ENCODE measurements around the gene CA10.

Gene CA10

DNA sequence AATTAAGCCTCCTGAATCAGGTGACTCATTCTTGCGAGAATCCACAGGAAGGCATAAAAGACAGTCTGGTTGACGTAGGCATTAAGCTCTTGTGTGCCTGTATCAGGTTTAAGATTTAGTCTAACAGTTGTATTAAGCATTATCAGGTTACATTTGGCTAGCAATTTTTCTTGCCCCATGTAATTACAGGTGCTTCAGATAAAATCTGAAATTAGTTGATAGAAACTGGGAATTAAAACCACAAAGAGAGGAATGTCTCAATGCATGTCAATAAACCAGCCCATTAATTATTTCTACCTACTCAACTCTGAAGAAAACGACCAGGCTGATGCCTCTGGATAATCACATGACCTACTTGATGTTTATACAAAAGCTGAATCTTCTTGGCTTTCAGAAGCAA is 217.2 kb downstream of the CA10 start:
- TF ChIP-seq, protein P1, sequence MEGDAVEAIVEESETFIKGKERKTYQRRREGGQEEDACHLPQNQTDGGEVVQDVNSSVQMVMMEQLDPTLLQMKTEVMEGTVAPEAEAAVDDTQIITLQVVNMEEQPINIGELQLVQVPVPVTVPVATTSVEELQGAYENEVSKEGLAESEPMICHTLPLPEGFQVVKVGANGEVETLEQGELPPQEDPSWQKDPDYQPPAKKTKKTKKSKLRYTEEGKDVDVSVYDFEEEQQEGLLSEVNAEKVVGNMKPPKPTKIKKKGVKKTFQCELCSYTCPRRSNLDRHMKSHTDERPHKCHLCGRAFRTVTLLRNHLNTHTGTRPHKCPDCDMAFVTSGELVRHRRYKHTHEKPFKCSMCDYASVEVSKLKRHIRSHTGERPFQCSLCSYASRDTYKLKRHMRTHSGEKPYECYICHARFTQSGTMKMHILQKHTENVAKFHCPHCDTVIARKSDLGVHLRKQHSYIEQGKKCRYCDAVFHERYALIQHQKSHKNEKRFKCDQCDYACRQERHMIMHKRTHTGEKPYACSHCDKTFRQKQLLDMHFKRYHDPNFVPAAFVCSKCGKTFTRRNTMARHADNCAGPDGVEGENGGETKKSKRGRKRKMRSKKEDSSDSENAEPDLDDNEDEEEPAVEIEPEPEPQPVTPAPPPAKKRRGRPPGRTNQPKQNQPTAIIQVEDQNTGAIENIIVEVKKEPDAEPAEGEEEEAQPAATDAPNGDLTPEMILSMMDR (IDR thresholded peaks at IDR 0.05; ENCODE audit: insufficient read depth, low read length): no peak
- no peak for TF ChIP-seq SPI1 (IDR thresholded peaks at IDR 0.05; ENCODE audit: borderline replicate concordance, low read depth)
- TF ChIP-seq, protein P2, sequence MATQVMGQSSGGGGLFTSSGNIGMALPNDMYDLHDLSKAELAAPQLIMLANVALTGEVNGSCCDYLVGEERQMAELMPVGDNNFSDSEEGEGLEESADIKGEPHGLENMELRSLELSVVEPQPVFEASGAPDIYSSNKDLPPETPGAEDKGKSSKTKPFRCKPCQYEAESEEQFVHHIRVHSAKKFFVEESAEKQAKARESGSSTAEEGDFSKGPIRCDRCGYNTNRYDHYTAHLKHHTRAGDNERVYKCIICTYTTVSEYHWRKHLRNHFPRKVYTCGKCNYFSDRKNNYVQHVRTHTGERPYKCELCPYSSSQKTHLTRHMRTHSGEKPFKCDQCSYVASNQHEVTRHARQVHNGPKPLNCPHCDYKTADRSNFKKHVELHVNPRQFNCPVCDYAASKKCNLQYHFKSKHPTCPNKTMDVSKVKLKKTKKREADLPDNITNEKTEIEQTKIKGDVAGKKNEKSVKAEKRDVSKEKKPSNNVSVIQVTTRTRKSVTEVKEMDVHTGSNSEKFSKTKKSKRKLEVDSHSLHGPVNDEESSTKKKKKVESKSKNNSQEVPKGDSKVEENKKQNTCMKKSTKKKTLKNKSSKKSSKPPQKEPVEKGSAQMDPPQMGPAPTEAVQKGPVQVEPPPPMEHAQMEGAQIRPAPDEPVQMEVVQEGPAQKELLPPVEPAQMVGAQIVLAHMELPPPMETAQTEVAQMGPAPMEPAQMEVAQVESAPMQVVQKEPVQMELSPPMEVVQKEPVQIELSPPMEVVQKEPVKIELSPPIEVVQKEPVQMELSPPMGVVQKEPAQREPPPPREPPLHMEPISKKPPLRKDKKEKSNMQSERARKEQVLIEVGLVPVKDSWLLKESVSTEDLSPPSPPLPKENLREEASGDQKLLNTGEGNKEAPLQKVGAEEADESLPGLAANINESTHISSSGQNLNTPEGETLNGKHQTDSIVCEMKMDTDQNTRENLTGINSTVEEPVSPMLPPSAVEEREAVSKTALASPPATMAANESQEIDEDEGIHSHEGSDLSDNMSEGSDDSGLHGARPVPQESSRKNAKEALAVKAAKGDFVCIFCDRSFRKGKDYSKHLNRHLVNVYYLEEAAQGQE (IDR thresholded peaks at IDR 0.05; ENCODE audit: insufficient replicate concordance, low read depth): no peak
- TF ChIP-seq GABPA (IDR thresholded peaks at IDR 0.05; ENCODE audit: low read depth): no peak
- no peak for TF ChIP-seq POLR2AphosphoS5 (IDR thresholded peaks at IDR 0.05; ENCODE audit: low read depth)
- DNase-seq (ENCODE audit: low read depth in 1 of 2, low spot score in 1 of 2): no peak
- Histone ChIP-seq H3K27ac (replicated peaks) (no peak overlapping the region), H3K27me3 (ENCODE audit: insufficient read depth, poor library complexity, severe bottlenecking) (no peaks in the 10 kb centered on the region), H3K4me3 (replicated peaks; ENCODE audit: insufficient read depth, low read length) (no peak overlapping the region)

DNA sequence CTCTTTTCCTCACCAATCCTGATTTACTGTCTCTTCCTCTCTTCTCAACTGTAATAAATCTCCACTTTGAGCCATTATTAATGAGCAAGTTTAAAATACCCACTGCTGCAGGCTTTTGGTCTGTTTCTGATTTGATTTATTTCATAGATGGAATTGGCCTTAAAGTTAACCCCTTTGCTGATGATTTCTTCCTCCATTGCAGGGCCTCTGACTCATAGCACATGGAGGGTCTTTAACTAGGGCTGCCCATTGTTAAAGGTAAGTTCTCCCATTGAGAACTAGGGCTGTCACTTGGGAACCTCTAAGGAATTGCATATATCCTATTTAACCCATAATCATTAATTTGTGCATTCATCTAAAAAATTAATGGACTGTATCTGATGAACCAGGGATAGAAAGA is 221.2 kb downstream of the CA10 start:
- TF ChIP-seq GABPA (IDR thresholded peaks at IDR 0.05; ENCODE audit: low read depth) (no peak), POLR2AphosphoS5 (IDR thresholded peaks at IDR 0.05; ENCODE audit: low read depth) (no peak), SPI1 (IDR thresholded peaks at IDR 0.05; ENCODE audit: borderline replicate concordance, low read depth) (no peak)
- TF ChIP-seq, protein P1 (IDR thresholded peaks at IDR 0.05; ENCODE audit: insufficient read depth, low read length): no peak
- no peak overlapping the region for H3K4me3 ChIP-seq (replicated peaks; ENCODE audit: insufficient read depth, low read length)
- no peak for DNase-seq (ENCODE audit: low read depth in 1 of 2, low spot score in 1 of 2)
- H3K27me3 ChIP-seq (ENCODE audit: insufficient read depth, poor library complexity, severe bottlenecking): no peaks in the 10 kb centered on the region
- no peak overlapping the region for H3K27ac ChIP-seq (replicated peaks)

DNA sequence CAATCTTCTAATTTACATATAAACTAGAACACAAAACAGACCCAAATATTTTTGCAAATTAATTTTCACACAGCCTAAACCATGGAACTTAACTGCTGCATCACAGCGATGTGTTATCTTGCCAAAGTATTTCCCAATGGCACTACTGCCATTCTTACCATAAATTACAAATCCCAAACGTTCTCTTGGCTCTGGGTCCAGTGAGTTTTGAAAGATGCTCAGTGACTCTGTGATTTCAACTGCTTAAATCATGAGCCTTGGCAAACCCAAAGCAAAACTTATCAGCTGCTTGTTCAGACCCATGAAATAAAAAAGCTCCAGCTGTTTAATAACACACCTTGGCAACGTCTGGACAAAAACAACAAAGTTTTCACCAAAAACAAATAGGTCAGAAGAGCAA is 223.0 kb downstream of the CA10 start:
- Histone ChIP-seq H3K4me3 (replicated peaks; ENCODE audit: insufficient read depth, low read length) (no peak overlapping the region), H3K27me3 (ENCODE audit: insufficient read depth, poor library complexity, severe bottlenecking) (no peaks in the 10 kb centered on the region), H3K27ac (replicated peaks) (no peak overlapping the region)
- no peak for TF ChIP-seq GABPA (IDR thresholded peaks at IDR 0.05; ENCODE audit: low read depth)
- TF ChIP-seq, protein P1 (IDR thresholded peaks at IDR 0.05; ENCODE audit: insufficient read depth, low read length): no peak
- TF ChIP-seq, protein P2 (IDR thresholded peaks at IDR 0.05; ENCODE audit: insufficient replicate concordance, low read depth): no peak
- no peak for TF ChIP-seq SPI1 (IDR thresholded peaks at IDR 0.05; ENCODE audit: borderline replicate concordance, low read depth)
- no peak for TF ChIP-seq POLR2AphosphoS5 (IDR thresholded peaks at IDR 0.05; ENCODE audit: low read depth)
- DNase-seq (ENCODE audit: low read depth in 1 of 2, low spot score in 1 of 2): no peak

DNA sequence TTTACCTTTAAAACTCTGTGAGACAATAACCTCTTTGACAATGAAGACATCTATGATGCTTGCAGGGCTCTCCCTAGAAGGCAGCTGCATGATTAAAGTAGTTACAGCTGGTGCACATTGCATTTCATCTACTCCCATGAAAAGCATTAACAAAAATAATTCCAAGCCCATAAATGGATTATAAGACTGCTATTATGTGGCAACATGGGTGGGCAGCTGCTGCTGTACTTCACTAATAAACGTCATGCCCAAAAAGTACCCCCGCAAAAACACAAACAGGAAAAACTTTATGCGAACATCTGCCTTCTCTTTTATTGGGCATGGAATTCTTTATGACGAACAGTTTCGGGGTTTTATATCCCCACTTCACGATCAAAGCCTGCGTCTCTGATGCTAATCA is 224.9 kb downstream of the CA10 start:
- no peak overlapping the region for H3K27ac ChIP-seq (replicated peaks)

More for the DNA sequence above, 224.9 kb downstream of the CA10 start:
- TF ChIP-seq GABPA (IDR thresholded peaks at IDR 0.05; ENCODE audit: low read depth): no peak
- no peak for TF ChIP-seq SPI1 (IDR thresholded peaks at IDR 0.05; ENCODE audit: borderline replicate concordance, low read depth)
- TF ChIP-seq, protein P2 (IDR thresholded peaks at IDR 0.05; ENCODE audit: insufficient replicate concordance, low read depth): no peak
- TF ChIP-seq, protein P1 (IDR thresholded peaks at IDR 0.05; ENCODE audit: insufficient read depth, low read length): no peak
- TF ChIP-seq POLR2AphosphoS5 (IDR thresholded peaks at IDR 0.05; ENCODE audit: low read depth): no peak
- Histone ChIP-seq H3K27me3 (ENCODE audit: insufficient read depth, poor library complexity, severe bottlenecking) (no peaks in the 10 kb centered on the region), H3K4me3 (replicated peaks; ENCODE audit: insufficient read depth, low read length) (no peak overlapping the region)
- no peak for DNase-seq (ENCODE audit: low read depth in 1 of 2, low spot score in 1 of 2)

Data from HL-60 (cell line).